ENCODE measurements around the gene TEKT1. TPM values are rescaled to one million over a fixed set of nuclear protein-coding genes. Genes with fewer than 3 reads are reported as not detected.

TEKT1 gene
- total RNA-seq, 1 donor from 2014 or later = not detected

DNA sequence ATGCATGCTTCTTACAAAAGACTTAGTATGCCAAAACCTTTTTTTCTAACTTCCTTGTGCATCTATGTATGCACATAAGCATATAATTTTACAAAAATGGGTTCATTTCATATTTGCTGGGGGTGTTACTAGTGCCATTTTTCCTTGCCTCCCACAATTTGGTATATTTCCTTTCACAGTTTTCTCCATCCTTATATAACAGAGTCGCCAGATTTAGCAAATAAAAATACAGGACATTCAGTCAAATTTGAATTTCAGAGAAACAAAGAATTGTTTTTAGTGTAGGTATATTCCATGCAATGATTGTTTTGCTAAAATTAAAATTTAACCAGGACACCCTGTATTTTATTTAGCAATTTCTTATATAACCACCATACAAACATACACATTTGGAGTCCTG is 59.5 kb downstream of the TEKT1 start:
- H3K4me3 Mint-ChIP-seq (ENCODE audit: unreplicated experiment) = no peak overlapping the region
- H3K4me3 ChIP-seq (ENCODE audit: insufficient read depth, low read depth, low read length) = no peak overlapping the region
- H3K4me2 ChIP-seq (ENCODE audit: low read length) = no peak overlapping the region
- TF ChIP-seq EZH2 (IDR thresholded peaks at IDR 0.05; ENCODE audit: insufficient read depth, low read length) = no peak
- TF ChIP-seq, protein P1, sequence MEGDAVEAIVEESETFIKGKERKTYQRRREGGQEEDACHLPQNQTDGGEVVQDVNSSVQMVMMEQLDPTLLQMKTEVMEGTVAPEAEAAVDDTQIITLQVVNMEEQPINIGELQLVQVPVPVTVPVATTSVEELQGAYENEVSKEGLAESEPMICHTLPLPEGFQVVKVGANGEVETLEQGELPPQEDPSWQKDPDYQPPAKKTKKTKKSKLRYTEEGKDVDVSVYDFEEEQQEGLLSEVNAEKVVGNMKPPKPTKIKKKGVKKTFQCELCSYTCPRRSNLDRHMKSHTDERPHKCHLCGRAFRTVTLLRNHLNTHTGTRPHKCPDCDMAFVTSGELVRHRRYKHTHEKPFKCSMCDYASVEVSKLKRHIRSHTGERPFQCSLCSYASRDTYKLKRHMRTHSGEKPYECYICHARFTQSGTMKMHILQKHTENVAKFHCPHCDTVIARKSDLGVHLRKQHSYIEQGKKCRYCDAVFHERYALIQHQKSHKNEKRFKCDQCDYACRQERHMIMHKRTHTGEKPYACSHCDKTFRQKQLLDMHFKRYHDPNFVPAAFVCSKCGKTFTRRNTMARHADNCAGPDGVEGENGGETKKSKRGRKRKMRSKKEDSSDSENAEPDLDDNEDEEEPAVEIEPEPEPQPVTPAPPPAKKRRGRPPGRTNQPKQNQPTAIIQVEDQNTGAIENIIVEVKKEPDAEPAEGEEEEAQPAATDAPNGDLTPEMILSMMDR (IDR thresholded peaks at IDR 0.05; ENCODE audit: insufficient read depth, low read depth, low read length) = no peak
- H3K27ac Mint-ChIP-seq (ENCODE audit: unreplicated experiment) = no peak overlapping the region
- no peak overlapping the region for H3K27ac ChIP-seq (ENCODE audit: low read depth, low read length)
- DNase-seq (ENCODE audit: low read depth) (no peak), FAIRE-seq (no peak)
- no peaks in the 10 kb centered on the region for H4K20me1 ChIP-seq (ENCODE audit: insufficient read depth, low read length)
- H3K27me3 ChIP-seq (ENCODE audit: insufficient read depth, low read length) = peaks cover 12% of the 10 kb centered on the region
- H3K9me3 Mint-ChIP-seq (ENCODE audit: unreplicated experiment) = peaks cover 43% of the 10 kb centered on the region
- peaks cover 71% of the 10 kb centered on the region for H3K36me3 Mint-ChIP-seq (ENCODE audit: low read depth, unreplicated experiment)
- H3K4me1 Mint-ChIP-seq (ENCODE audit: low read depth, unreplicated experiment) = no peaks in the 10 kb centered on the region
- H3K9me3 ChIP-seq (ENCODE audit: insufficient read depth, low read depth, low read length) = peaks cover 3% of the 10 kb centered on the region
- no peaks in the 10 kb centered on the region for H3K79me2 ChIP-seq (ENCODE audit: insufficient read depth, low read length)
- H2AFZ ChIP-seq (ENCODE audit: low read depth, low read length) = no peak overlapping the region
- H3K9ac ChIP-seq (ENCODE audit: low read length) = no peak overlapping the region
- peaks cover 24% of the 10 kb centered on the region for H3K27me3 Mint-ChIP-seq (ENCODE audit: low read depth, unreplicated experiment)
- no peaks in the 10 kb centered on the region for H3K4me1 ChIP-seq (ENCODE audit: insufficient read depth, low read length)
- no peaks in the 10 kb centered on the region for H3K36me3 ChIP-seq (ENCODE audit: insufficient read depth, low read length)

DNA sequence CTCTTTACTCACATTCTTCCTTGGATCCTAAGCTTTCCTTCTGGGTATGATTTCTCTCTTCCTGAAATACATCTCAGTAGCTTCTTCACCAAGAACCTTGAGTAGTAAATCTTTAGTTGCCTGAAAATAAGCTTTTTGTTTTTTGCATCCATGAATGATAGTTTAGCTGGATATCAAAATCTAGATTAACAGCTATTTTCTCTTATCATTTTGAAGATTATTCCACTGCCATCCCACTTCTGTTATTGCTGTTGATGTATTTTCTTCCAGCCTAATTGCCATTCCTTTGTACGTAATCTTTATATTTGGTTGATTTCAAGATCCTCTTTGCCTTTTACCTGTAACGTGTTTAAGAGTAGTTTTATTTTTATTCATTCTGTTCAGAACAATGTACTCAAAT is 63.1 kb downstream of the TEKT1 start:
- Mint-ChIP-seq H3K27ac (ENCODE audit: unreplicated experiment) (no peak overlapping the region), H3K27me3 (ENCODE audit: low read depth, unreplicated experiment) (peaks cover 6% of the 10 kb centered on the region), H3K4me1 (ENCODE audit: low read depth, unreplicated experiment) (no peaks in the 10 kb centered on the region), H3K9me3 (ENCODE audit: unreplicated experiment) (peaks cover 21% of the 10 kb centered on the region), H3K4me3 (ENCODE audit: unreplicated experiment) (no peak overlapping the region), H3K36me3 (ENCODE audit: low read depth, unreplicated experiment) (peaks cover 66% of the 10 kb centered on the region)
- Histone ChIP-seq H3K4me2 (ENCODE audit: low read length) (no peak overlapping the region), H3K9me3 (ENCODE audit: insufficient read depth, low read depth, low read length) (no peaks in the 10 kb centered on the region), H3K4me3 (ENCODE audit: insufficient read depth, low read depth, low read length) (no peak overlapping the region), H3K79me2 (ENCODE audit: insufficient read depth, low read length) (no peaks in the 10 kb centered on the region), H2AFZ (ENCODE audit: low read depth, low read length) (no peak overlapping the region), H3K9ac (ENCODE audit: low read length) (no peak overlapping the region), H3K27ac (ENCODE audit: low read depth, low read length) (no peak overlapping the region), H3K36me3 (ENCODE audit: insufficient read depth, low read length) (no peaks in the 10 kb centered on the region), H3K4me1 (ENCODE audit: insufficient read depth, low read length) (no peaks in the 10 kb centered on the region), H3K27me3 (ENCODE audit: insufficient read depth, low read length) (peaks cover 3% of the 10 kb centered on the region), H4K20me1 (ENCODE audit: insufficient read depth, low read length) (no peaks in the 10 kb centered on the region)
- FAIRE-seq (peak; percentile 49), DNase-seq (ENCODE audit: low read depth) (no peak)
- no peak for TF ChIP-seq EZH2 (IDR thresholded peaks at IDR 0.05; ENCODE audit: insufficient read depth, low read length)
- TF ChIP-seq, protein P1 (IDR thresholded peaks at IDR 0.05; ENCODE audit: insufficient read depth, low read depth, low read length) = no peak

DNA sequence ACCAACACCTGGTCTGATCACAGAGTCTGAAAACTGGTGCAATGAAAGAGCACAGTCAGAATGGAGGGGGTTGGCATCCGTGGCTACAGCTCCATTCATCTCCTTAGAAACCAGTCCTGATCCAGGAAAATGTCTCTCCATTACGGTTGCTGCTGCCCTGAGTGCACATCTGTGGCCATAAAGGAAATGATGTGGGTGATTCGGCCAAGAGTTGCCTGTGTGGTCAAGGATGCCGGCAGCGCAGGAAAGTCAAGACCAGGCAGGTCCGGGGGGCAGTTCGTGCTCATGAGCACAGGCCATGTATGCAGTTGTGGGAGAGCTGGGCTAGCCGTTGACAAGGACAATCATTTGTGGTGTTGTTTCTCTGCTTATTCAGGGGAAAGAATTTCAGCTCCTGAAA is 69.8 kb downstream of the TEKT1 start:
- Mint-ChIP-seq H3K4me1 (ENCODE audit: low read depth, unreplicated experiment) (peaks cover 21% of the 10 kb centered on the region), H3K4me3 (ENCODE audit: unreplicated experiment) (no peak overlapping the region), H3K27me3 (ENCODE audit: low read depth, unreplicated experiment) (peaks cover 6% of the 10 kb centered on the region), H3K27ac (ENCODE audit: unreplicated experiment) (no peak overlapping the region), H3K9me3 (ENCODE audit: unreplicated experiment) (peaks cover 9% of the 10 kb centered on the region), H3K36me3 (ENCODE audit: low read depth, unreplicated experiment) (peaks cover 58% of the 10 kb centered on the region)
- Histone ChIP-seq H3K4me2 (ENCODE audit: low read length) (no peak overlapping the region), H3K79me2 (ENCODE audit: insufficient read depth, low read length) (no peaks in the 10 kb centered on the region), H3K9ac (ENCODE audit: low read length) (no peak overlapping the region), H3K27ac (ENCODE audit: low read depth, low read length) (no peak overlapping the region), H2AFZ (ENCODE audit: low read depth, low read length) (no peak overlapping the region), H3K36me3 (ENCODE audit: insufficient read depth, low read length) (no peaks in the 10 kb centered on the region), H4K20me1 (ENCODE audit: insufficient read depth, low read length) (no peaks in the 10 kb centered on the region), H3K9me3 (ENCODE audit: insufficient read depth, low read depth, low read length) (no peaks in the 10 kb centered on the region), H3K4me3 (ENCODE audit: insufficient read depth, low read depth, low read length) (no peak overlapping the region), H3K4me1 (ENCODE audit: insufficient read depth, low read length) (no peaks in the 10 kb centered on the region), H3K27me3 (ENCODE audit: insufficient read depth, low read length) (peaks cover 3% of the 10 kb centered on the region)
- DNase-seq (ENCODE audit: low read depth) (peak; percentile 35), FAIRE-seq (no peak)
- TF ChIP-seq, protein P1 (IDR thresholded peaks at IDR 0.05; ENCODE audit: insufficient read depth, low read depth, low read length) = no peak
- TF ChIP-seq EZH2 (IDR thresholded peaks at IDR 0.05; ENCODE audit: insufficient read depth, low read length) = no peak
